Neural cell (in vitro differentiated cells): ENCODE results near the gene ECI1. TPM values are rescaled to one million over a fixed set of nuclear protein-coding genes. Genes with fewer than 3 reads are reported as not detected.

Experiments used
- H2AFZ ChIP-seq: fragments of 200-600, 300-800 bp; sonication (generic), shearing (Covaris generic); 2 replicates; pipeline ENCODE4 v1.6.0; 2014; ENCODE audit warnings: low read depth, mild to moderate bottlenecking, antibody characterized with exemption, low read length, moderate library complexity
- H3F3A ChIP-seq: fragments of 200-600 bp; shearing (Covaris generic); 2 replicates; pipeline ENCODE4 v1.6.1; 2016; ENCODE audit warnings: mild to moderate bottlenecking, moderate library complexity, mixed read lengths, antibody characterized with exemption, low read length; ENCODE audit not compliant: insufficient read depth, poor library complexity, severe bottlenecking
- H3K27ac ChIP-seq: fragments of 200-600, 300-800 bp; sonication (generic), shearing (Covaris generic); 2 replicates; pipeline ENCODE4 v1.5.1; 2014; ENCODE audit warnings: mild to moderate bottlenecking, low read length, moderate library complexity
- H3K27me3 ChIP-seq: fragments of 300-800, 200-600 bp; sonication (generic), shearing (Covaris generic); 2 replicates; pipeline ENCODE4 v1.6.0; 2014; ENCODE audit warnings: mild to moderate bottlenecking, low read depth, low read length, moderate library complexity; ENCODE audit not compliant: insufficient read depth
- H3K36me3 ChIP-seq: fragments of 300-800, 200-600 bp; sonication (generic), shearing (Covaris generic); 2 replicates; pipeline ENCODE4 v1.5.1; 2014; ENCODE audit warnings: mild to moderate bottlenecking, antibody characterized with exemption, low read length, moderate library complexity; ENCODE audit not compliant: insufficient read depth
- H3K4me2 ChIP-seq: fragments of 300-800, 200-600 bp; sonication (generic), shearing (Covaris generic); 2 replicates; pipeline ENCODE4 v1.6.0; 2014; ENCODE audit warnings: mild to moderate bottlenecking, low read length
- H3K4me3 ChIP-seq: fragments of 300-800, 200-600 bp; sonication (generic), shearing (Covaris generic); 2 replicates; pipeline ENCODE4 v1.5.1; 2014; ENCODE audit warnings: mild to moderate bottlenecking, low read length, moderate library complexity
- H3K79me2 ChIP-seq: fragments of 200-600 bp; shearing (Covaris generic); replicated peaks from 2 replicates; pipeline ENCODE4 v1.6.0; 2014; ENCODE audit warnings: mild to moderate bottlenecking, low read length, moderate library complexity; ENCODE audit not compliant: insufficient read depth
- H3K9ac ChIP-seq: fragments of 300-800, 200-600 bp; sonication (generic), shearing (Covaris generic); 2 replicates; pipeline ENCODE4 v1.6.1; 2016; ENCODE audit warnings: mild to moderate bottlenecking, low read length, mixed read lengths
- H3K9me2 ChIP-seq: fragments of 200-600 bp; shearing (Covaris generic); 2 replicates; pipeline ENCODE4 v1.6.1; 2016; ENCODE audit warnings: mild to moderate bottlenecking, low read length, mixed read lengths; ENCODE audit not compliant: insufficient read depth
- H3K9me3 ChIP-seq: fragments of 200-600, 300-800 bp; sonication (generic), shearing (Covaris generic); 2 replicates; pipeline ENCODE4 v1.6.1; 2016; ENCODE audit warnings: mild to moderate bottlenecking, mixed run types, low read length, moderate library complexity, mixed read lengths
- H4K20me1 ChIP-seq: fragments of 200-600 bp; shearing (Covaris generic); 2 replicates; pipeline ENCODE4 v1.6.1; 2016; ENCODE audit warnings: mild to moderate bottlenecking, mixed run types; ENCODE audit not compliant: insufficient read depth
- EP300 ChIP-seq: fragments of 450-650 bp; conservative IDR thresholded peaks from 2 replicates; pipeline ENCODE4 v1.6.1; 2014; ENCODE audit warnings: antibody characterized with exemption, mild to moderate bottlenecking, moderate library complexity; ENCODE audit not compliant: poor library complexity, severe bottlenecking
- EZH2 ChIP-seq: fragments of 200-600, 300-800 bp; shearing (Covaris generic), sonication (generic); IDR thresholded peaks from 2 replicates; pipeline ENCODE4 v1.6.1; 2014; ENCODE audit warnings: antibody characterized with exemption, low read length, borderline replicate concordance, mild to moderate bottlenecking; ENCODE audit not compliant: insufficient read depth, poor library complexity, severe bottlenecking
- MXI1 ChIP-seq: fragments of 450-650 bp; conservative IDR thresholded peaks from 2 replicates; pipeline ENCODE4 v1.6.1; 2014; ENCODE audit warnings: antibody characterized with exemption, mild to moderate bottlenecking; ENCODE audit not compliant: poor library complexity, severe bottlenecking
- POLR2AphosphoS5 ChIP-seq: IDR thresholded peaks from 2 replicates; pipeline ENCODE4 v1.6.1; 2012
- RAD21 ChIP-seq: fragments of 450-650 bp; conservative IDR thresholded peaks from 2 replicates; pipeline ENCODE4 v1.6.1; 2014; ENCODE audit warnings: antibody characterized with exemption, mild to moderate bottlenecking, moderate library complexity
- SMC3 ChIP-seq: fragments of 450-650 bp; conservative IDR thresholded peaks from 2 replicates; pipeline ENCODE4 v1.6.1; 2014; ENCODE audit warnings: antibody characterized with exemption, mild to moderate bottlenecking, moderate library complexity; ENCODE audit not compliant: poor library complexity
- TAF1 ChIP-seq: IDR thresholded peaks from 2 replicates; pipeline ENCODE4 v1.6.1; 2012; ENCODE audit warnings: low read depth
- polyA plus RNA-seq: library from polyadenylated mRNA; depleted of rRNA; stranded (reverse); fragments of >200 nt; gene quantifications from 2 replicates; pipeline ENCODE4 v1.2.3, GENCODE V29; 2014
- TF ChIP-seq, protein P1 (sequence below): fragments of 450-650 bp; IDR thresholded peaks from 2 replicates; pipeline ENCODE4 v1.5.1; 2014; ENCODE audit warnings: antibody characterized with exemption, mild to moderate bottlenecking, moderate library complexity; ENCODE audit not compliant: poor library complexity, severe bottlenecking
- TF ChIP-seq, protein P2 (sequence below): IDR thresholded peaks from 2 replicates; pipeline ENCODE4 v1.6.1; 2012; ENCODE audit warnings: borderline replicate concordance

Gene ECI1
- polyA plus RNA-seq, 1 donor from 2014 or later: 35.3 TPM

DNA sequence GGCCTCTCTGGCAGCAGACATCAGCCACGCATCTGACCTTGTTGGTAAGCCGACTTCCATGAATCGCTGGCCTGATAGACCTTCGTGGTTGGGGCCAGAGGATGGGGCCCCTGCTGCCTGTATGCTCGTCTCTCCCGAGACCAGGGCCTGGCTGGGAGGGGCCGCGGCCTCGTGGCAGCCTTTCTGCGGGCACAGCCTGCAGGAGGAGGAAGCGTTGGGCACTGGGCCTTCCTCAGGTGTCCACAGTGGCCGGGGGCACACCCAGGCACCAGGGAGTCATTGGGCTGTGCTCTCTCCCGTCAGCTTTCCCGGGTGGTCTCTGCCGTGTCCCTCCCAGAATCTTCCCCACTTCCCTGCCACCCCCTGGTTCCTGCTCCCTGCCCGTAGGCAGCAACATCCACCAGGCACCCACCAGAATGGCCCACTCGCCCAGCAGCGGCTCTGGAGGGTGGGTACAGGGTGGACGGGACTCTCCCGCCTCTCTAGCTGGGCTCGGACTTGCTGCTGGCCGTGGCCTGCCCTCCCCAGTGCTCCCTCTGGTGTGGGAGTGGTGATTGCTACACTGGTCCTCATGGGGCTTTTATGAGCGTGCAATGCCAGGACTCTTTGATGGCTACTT, 21.6 kb downstream of the ECI1 start:
- Histone ChIP-seq H3K79me2 (peaks cover 17% of the 10 kb centered on the region), H2AFZ (no peak overlapping the region), H3K9me2 (no peaks in the 10 kb centered on the region), H3K4me3 (no peak overlapping the region), H3K36me3 (no peaks in the 10 kb centered on the region), H3K9ac (no peak overlapping the region), H3K9me3 (no peaks in the 10 kb centered on the region), H3K27me3 (no peaks in the 10 kb centered on the region), H3F3A (no peaks in the 10 kb centered on the region), H3K27ac (no peak overlapping the region), H3K4me2 (no peak overlapping the region), H4K20me1 (no peaks in the 10 kb centered on the region)
- no peak for TF ChIP-seq TAF1
- TF ChIP-seq, protein P1, sequence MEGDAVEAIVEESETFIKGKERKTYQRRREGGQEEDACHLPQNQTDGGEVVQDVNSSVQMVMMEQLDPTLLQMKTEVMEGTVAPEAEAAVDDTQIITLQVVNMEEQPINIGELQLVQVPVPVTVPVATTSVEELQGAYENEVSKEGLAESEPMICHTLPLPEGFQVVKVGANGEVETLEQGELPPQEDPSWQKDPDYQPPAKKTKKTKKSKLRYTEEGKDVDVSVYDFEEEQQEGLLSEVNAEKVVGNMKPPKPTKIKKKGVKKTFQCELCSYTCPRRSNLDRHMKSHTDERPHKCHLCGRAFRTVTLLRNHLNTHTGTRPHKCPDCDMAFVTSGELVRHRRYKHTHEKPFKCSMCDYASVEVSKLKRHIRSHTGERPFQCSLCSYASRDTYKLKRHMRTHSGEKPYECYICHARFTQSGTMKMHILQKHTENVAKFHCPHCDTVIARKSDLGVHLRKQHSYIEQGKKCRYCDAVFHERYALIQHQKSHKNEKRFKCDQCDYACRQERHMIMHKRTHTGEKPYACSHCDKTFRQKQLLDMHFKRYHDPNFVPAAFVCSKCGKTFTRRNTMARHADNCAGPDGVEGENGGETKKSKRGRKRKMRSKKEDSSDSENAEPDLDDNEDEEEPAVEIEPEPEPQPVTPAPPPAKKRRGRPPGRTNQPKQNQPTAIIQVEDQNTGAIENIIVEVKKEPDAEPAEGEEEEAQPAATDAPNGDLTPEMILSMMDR: no peak
- no peak for TF ChIP-seq POLR2AphosphoS5
- TF ChIP-seq EP300: no peak
- TF ChIP-seq, protein P2, sequence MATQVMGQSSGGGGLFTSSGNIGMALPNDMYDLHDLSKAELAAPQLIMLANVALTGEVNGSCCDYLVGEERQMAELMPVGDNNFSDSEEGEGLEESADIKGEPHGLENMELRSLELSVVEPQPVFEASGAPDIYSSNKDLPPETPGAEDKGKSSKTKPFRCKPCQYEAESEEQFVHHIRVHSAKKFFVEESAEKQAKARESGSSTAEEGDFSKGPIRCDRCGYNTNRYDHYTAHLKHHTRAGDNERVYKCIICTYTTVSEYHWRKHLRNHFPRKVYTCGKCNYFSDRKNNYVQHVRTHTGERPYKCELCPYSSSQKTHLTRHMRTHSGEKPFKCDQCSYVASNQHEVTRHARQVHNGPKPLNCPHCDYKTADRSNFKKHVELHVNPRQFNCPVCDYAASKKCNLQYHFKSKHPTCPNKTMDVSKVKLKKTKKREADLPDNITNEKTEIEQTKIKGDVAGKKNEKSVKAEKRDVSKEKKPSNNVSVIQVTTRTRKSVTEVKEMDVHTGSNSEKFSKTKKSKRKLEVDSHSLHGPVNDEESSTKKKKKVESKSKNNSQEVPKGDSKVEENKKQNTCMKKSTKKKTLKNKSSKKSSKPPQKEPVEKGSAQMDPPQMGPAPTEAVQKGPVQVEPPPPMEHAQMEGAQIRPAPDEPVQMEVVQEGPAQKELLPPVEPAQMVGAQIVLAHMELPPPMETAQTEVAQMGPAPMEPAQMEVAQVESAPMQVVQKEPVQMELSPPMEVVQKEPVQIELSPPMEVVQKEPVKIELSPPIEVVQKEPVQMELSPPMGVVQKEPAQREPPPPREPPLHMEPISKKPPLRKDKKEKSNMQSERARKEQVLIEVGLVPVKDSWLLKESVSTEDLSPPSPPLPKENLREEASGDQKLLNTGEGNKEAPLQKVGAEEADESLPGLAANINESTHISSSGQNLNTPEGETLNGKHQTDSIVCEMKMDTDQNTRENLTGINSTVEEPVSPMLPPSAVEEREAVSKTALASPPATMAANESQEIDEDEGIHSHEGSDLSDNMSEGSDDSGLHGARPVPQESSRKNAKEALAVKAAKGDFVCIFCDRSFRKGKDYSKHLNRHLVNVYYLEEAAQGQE: no peak

DNA sequence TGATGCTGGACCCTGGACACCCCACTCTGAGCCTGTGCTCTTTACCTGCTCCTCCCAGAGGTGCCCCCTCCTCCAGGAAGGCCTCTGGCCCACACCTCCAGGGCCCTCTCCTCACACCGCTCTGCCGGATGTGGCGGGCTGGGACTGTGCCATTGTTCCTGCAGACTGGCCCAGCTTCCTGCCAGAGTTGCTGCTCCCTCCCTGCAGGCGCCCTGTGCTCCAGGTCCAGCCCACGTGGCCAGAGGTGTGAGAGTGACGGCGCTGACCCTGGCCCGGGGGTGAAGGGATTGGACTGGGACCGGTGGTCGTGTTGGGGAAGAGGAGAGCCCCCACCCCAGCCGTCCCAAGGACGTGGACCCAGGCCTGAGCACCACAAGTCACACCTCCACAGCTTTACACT, 22.3 kb downstream of the ECI1 start:
- Histone ChIP-seq H4K20me1 (no peaks in the 10 kb centered on the region), H3K9me3 (no peaks in the 10 kb centered on the region), H3K36me3 (no peaks in the 10 kb centered on the region), H3K9ac (no peak overlapping the region), H3K4me3 (no peak overlapping the region), H3K27ac (no peak overlapping the region), H3K9me2 (no peaks in the 10 kb centered on the region), H3F3A (no peaks in the 10 kb centered on the region), H3K4me2 (no peak overlapping the region), H3K79me2 (peaks cover 24% of the 10 kb centered on the region), H3K27me3 (no peaks in the 10 kb centered on the region), H2AFZ (no peak overlapping the region)
- no peak for TF ChIP-seq TAF1

DNA sequence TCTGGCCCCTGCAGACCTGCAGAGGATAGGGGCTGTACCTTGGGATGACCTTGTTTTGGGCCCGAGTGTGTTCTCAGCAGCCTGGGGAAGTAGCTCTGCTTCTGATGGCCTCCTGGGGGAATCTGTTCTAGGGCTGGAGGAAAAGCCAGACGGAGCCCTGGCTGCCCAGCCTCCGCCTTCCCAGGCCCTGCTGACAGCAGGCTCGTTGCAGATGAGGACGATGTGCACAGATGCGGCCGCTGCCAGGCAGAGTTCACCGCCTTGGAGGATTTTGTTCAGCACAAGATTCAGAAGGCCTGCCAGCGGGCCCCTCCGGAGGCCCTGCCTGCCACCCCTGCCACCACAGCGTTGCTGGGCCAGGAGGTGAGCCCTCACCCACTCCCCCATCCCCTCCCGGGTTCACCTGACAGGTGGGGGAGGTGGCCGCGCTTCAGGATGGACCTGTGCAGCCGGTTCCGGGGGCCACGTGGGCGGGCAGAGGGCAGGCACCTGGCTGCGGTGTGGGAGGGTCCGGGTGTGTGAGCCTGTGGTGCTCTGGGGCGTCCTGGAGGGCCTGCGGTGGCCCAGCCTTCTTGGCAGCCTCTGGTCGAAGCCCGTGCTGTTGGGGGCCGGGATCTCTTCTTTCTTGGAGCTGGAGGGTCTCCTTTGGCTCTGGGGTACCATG, 23.1 kb downstream of the ECI1 start:
- peaks cover 26% of the 10 kb centered on the region for H3K79me2 ChIP-seq
- no peaks in the 10 kb centered on the region for H3K9me2 ChIP-seq
- no peak overlapping the region for H3K4me2 ChIP-seq
- no peaks in the 10 kb centered on the region for H3K9me3 ChIP-seq
- no peak overlapping the region for H3K9ac ChIP-seq
- H3K27ac ChIP-seq: no peak overlapping the region
- TF ChIP-seq, protein P2: no peak
- TF ChIP-seq EZH2 (no peak), RAD21 (no peak), SMC3 (no peak), TAF1 (no peak), POLR2AphosphoS5 (no peak), EP300 (no peak), MXI1 (no peak)
- TF ChIP-seq, protein P1: no peak
- no peak overlapping the region for H3K4me3 ChIP-seq
- H3K27me3 ChIP-seq: no peaks in the 10 kb centered on the region
- no peaks in the 10 kb centered on the region for H4K20me1 ChIP-seq
- H3F3A ChIP-seq: no peaks in the 10 kb centered on the region
- no peak overlapping the region for H2AFZ ChIP-seq
- no peaks in the 10 kb centered on the region for H3K36me3 ChIP-seq
